Right lung (tissue), 10 donors: ENCODE results near the gene ACADS. TPM values are rescaled to one million over a fixed set of nuclear protein-coding genes. Genes with fewer than 3 reads are reported as not detected.

Experiments
- DNase-seq, 2 donors: peaks; one replicate each; pipeline ENCODE4 v3.0.0-alpha.2; 2013
- long read RNA-seq, 8 donors: transcript quantifications; one replicate each; lab custom pipeline, GENCODE V29; 2026
- polyA plus RNA-seq, 5 donors: library from polyadenylated mRNA; unstranded; fragments of 120-200 nt; gene quantifications; one replicate each; pipeline versions ENCODE4 v1.2.1 to v1.2.3, GENCODE V29; 2013; ENCODE audit warnings: inconsistent platforms in 1 of 5, low replicate concordance in 1 of 5; ENCODE audit not compliant: insufficient read length in 5 of 5, insufficient read depth in 1 of 5

ACADS gene
- 10 to 100 TPM in 4 of 5 donors, 1 to 10 TPM in 1; 8.8 to 17.5 (median 11.9) TPM for polyA plus RNA-seq
- long read RNA-seq, donor 1, transcript ACADS-201 (10 exons, 1,950 nt), result major isoform, 8 of 8 reads
- long read RNA-seq, donor 1, partial matches to known transcripts, result 0 of 8 reads
- long read RNA-seq, donor 1, other reads (novel, unspliced or antisense), result 0 of 8 reads
- long read RNA-seq, donor 2, partial matches to known transcripts, result 0 of 4 reads
- long read RNA-seq, donor 2, other reads (novel, unspliced or antisense), result 0 of 4 reads
- long read RNA-seq, donor 3, partial matches to known transcripts, result 0 of 1 reads
- long read RNA-seq, donor 3, other reads (novel, unspliced or antisense), result 0 of 1 reads
- long read RNA-seq, donor 4, transcript ACADS-201 (10 exons, 1,950 nt), result major isoform, 5 of 5 reads
- long read RNA-seq, donor 4, partial matches to known transcripts, result 0 of 5 reads
- long read RNA-seq, donor 4, other reads (novel, unspliced or antisense), result 0 of 5 reads
- long read RNA-seq, donor 5, transcript ACADS-201 (10 exons, 1,950 nt), result major isoform, 5 of 7 reads
- long read RNA-seq, donor 5, partial matches to known transcripts, result 0 of 7 reads
- long read RNA-seq, donor 5, other reads (novel, unspliced or antisense), result 0 of 7 reads
- long read RNA-seq, donor 6, partial matches to known transcripts, result 0 of 4 reads
- long read RNA-seq, donor 6, other reads (novel, unspliced or antisense), result 0 of 4 reads
- long read RNA-seq, donor 7, transcript ACADS-201 (10 exons, 1,950 nt), result major isoform, 7 of 7 reads
- long read RNA-seq, donor 7, partial matches to known transcripts, result 0 of 7 reads
- long read RNA-seq, donor 7, other reads (novel, unspliced or antisense), result 0 of 7 reads
- long read RNA-seq, donor 8, partial matches to known transcripts, result 0 of 4 reads
- long read RNA-seq, donor 8, other reads (novel, unspliced or antisense), result 0 of 4 reads

- peak; percentile 87 to 88 for DNase-seq
These were observed at the start of gene ACADS for GRCh38 chr12:120725659-120726509. TSS of gene ACADS (plus strand) at chr12:120725826. CDS start at chr12:120725886, 60 bp downstream.

GRCh38 chr12:120677765-120678473, 47.7 kb upstream of the ACADS start:
- DNase-seq, result no peak

- DNase-seq, result no peak
These were observed 47.1 kb upstream of the ACADS start for GRCh38 chr12:120678572-120678971.

- DNase-seq, result no peak
These were observed 45.4 kb upstream of the ACADS start for GRCh38 chr12:120680165-120680738.

- DNase-seq, result no peak
These were observed 41.1 kb upstream of the ACADS start for GRCh38 chr12:120684523-120684932.

- no peak for DNase-seq
These were observed 40.1 kb upstream of the ACADS start for GRCh38 chr12:120685522-120685921.

GRCh38 chr12:120686151-120686689, 39.4 kb upstream of the ACADS start:
- peak; percentile 98 for DNase-seq

GRCh38 chr12:120686690-120687577, 38.7 kb upstream of the ACADS start, which contains the start of gene MLEC:
TSS of gene MLEC (plus strand) at chr12:120687149. CDS start at chr12:120687297, 148 bp downstream.
- peak; percentile 98 for DNase-seq

GRCh38 chr12:120687578-120688289, 37.9 kb upstream of the ACADS start:
- no peak for DNase-seq

- no peak for DNase-seq
These were observed 37.0 kb upstream of the ACADS start for GRCh38 chr12:120688527-120689071.

- DNase-seq, result no peak
These were observed 36.1 kb upstream of the ACADS start for GRCh38 chr12:120689397-120690082.

GRCh38 chr12:120690083-120690450, 35.6 kb upstream of the ACADS start:
- DNase-seq, result no peak

GRCh38 chr12:120690978-120691377, 34.6 kb upstream of the ACADS start:
- no peak for DNase-seq

GRCh38 chr12:120692524-120693033, 33.0 kb upstream of the ACADS start:
- DNase-seq, result no peak

- DNase-seq, result no peak
These were observed 31.8 kb upstream of the ACADS start for GRCh38 chr12:120693848-120694247.

GRCh38 chr12:120696626-120697025, 29.0 kb upstream of the ACADS start:
- no peak for DNase-seq

GRCh38 chr12:120697344-120697743, 28.3 kb upstream of the ACADS start:
- no peak for DNase-seq
